HuH-7.5 (cell line): ENCODE results near the gene ACSBG1.

Experiments used
- DNase-seq: peaks from one replicate; pipeline ENCODE4 v3.0.0; 2011; ENCODE audit warnings: low spot score

Gene ACSBG1

GRCh38 chr15:78222745-78223395 is 11.5 kb downstream of the ACSBG1 start:
- DNase-seq = no peak

GRCh38 chr15:78220713-78221112 is 13.7 kb downstream of the ACSBG1 start:
- no peak for DNase-seq

- DNase-seq = no peak
Measured at GRCh38 chr15:78216276-78217104, 17.9 kb downstream of the ACSBG1 start.

- DNase-seq = no peak
Measured at GRCh38 chr15:78213956-78214355, 20.4 kb downstream of the ACSBG1 start.

- no peak for DNase-seq
Measured at GRCh38 chr15:78213425-78213750, 21.0 kb downstream of the ACSBG1 start.

- no peak for DNase-seq
Measured at GRCh38 chr15:78212546-78213424, 21.6 kb downstream of the ACSBG1 start.

GRCh38 chr15:78212008-78212407 is 22.4 kb downstream of the ACSBG1 start:
- DNase-seq = no peak

- no peak for DNase-seq
Measured at GRCh38 chr15:78211189-78211921, 23.0 kb downstream of the ACSBG1 start.

- no peak for DNase-seq
Measured at GRCh38 chr15:78210349-78210717, 24.0 kb downstream of the ACSBG1 start.

- DNase-seq = no peak
Measured at GRCh38 chr15:78209646-78210348, 24.6 kb downstream of the ACSBG1 start.

- DNase-seq = no peak
Measured at GRCh38 chr15:78208887-78209645, 25.3 kb downstream of the ACSBG1 start.

- DNase-seq = no peak
Measured at GRCh38 chr15:78208341-78208844, 26.0 kb downstream of the ACSBG1 start.

GRCh38 chr15:78207641-78208340 is 26.6 kb downstream of the ACSBG1 start:
- no peak for DNase-seq

- no peak for DNase-seq
Measured at GRCh38 chr15:78207110-78207458, 27.3 kb downstream of the ACSBG1 start.

GRCh38 chr15:78206326-78207109 is 27.8 kb downstream of the ACSBG1 start:
- no peak for DNase-seq

- no peak for DNase-seq
Measured at GRCh38 chr15:78205856-78206255, 28.5 kb downstream of the ACSBG1 start.

- DNase-seq = no peak
Measured at GRCh38 chr15:78205337-78205736, 29.0 kb downstream of the ACSBG1 start.

GRCh38 chr15:78204351-78205309 is 29.7 kb downstream of the ACSBG1 start:
- no peak for DNase-seq
